ENCODE measurements around the gene ACAA1.

DNA sequence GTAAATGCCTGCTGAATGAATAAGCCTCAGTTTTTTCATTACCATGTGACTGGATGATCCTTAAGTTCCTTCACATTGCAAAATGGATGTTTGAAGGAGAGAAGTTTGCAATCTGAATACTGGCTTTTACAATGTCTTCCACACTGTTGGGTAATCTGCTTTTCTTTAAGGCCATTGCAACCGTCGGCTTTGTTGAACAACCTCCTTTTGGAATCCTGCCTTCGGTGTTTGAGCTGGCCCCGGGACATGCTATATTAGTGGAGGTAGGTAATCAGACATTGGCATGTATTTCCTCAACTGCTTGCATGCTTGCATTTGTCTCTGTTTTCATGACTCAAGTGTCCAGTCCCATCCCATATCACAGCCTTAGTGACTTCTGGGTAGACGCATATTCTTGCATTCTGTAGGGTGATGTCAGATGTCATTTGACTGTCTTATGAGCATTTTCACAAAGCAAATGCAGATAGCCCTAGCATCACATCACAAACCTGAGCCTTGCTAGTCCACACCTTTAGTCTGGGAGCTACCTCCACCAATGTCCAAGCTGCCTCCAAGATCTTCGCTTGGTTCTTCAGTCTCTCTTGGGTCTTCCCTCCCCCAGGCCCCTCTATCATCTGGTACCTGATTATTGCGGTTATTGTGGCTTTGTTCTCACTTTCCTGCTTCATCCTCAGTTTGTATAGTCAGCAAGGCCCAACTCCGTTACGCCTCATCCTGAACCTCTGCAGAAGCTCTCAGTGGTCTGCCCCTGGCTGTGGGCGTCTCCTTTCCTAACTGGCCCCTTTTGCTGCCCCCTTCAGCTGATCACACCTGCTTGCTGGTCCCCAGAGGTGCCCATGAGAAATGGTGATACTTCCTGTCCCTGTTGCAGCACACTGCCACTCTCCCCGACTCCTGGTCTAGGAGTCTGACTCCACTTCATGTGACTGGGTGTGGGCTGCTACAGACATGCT lies 48.5 kb downstream of the ACAA1 start:
- TF ChIP-seq CTCF (IDR thresholded peaks at IDR 0.05) (no peak), EZH2phosphoT487 (IDR thresholded peaks at IDR 0.05; ENCODE audit: borderline replicate concordance, low read depth) (no peak), FOSL2 (IDR thresholded peaks at IDR 0.05; ENCODE audit: borderline replicate concordance, low read depth) (no peak), EP300 (IDR thresholded peaks at IDR 0.05; ENCODE audit: borderline replicate concordance in 1 of 2, low read depth in 1 of 2, low read length in 1 of 2) (no peak)
